Liver (tissue), 3 donors: ENCODE measurements around the gene NRAS.

ENCODE experiments used
- ATF3 ChIP-seq: IDR thresholded peaks from 2 replicates; pipeline ENCODE4 v1.6.1; 2016; ENCODE audit warnings: antibody characterized with exemption
- CTCF ChIP-seq: fragments of 150-350 bp; IDR thresholded peaks from 2 replicates; pipeline ENCODE4 v1.5.1; 2017; ENCODE audit warnings: improper control_type of control experiment, low read depth, low read length; ENCODE audit not compliant: missing input control
- FOXA1 ChIP-seq: IDR thresholded peaks from 2 replicates; pipeline ENCODE4 v1.6.1; 2016; ENCODE audit warnings: antibody characterized with exemption
- JUND ChIP-seq, 2 donors: IDR thresholded peaks; 2 replicates each; pipeline ENCODE4 v1.6.1; 2016; ENCODE audit warnings: antibody characterized with exemption in 2 of 2
- YY1 ChIP-seq: IDR thresholded peaks from 2 replicates; pipeline ENCODE4 v1.6.1; 2016; ENCODE audit warnings: antibody characterized with exemption, mild to moderate bottlenecking
- TF ChIP-seq, protein P1 (sequence below): IDR thresholded peaks from 2 replicates; pipeline ENCODE4 v1.6.1; 2016; ENCODE audit warnings: antibody characterized with exemption, mild to moderate bottlenecking
- TF ChIP-seq, protein P2 (sequence below): IDR thresholded peaks from 2 replicates; pipeline ENCODE4 v1.6.1; 2016; ENCODE audit warnings: antibody characterized with exemption
- donor health status: healthy.
- donor health status: healthy.

- TF ChIP-seq, protein P1, sequence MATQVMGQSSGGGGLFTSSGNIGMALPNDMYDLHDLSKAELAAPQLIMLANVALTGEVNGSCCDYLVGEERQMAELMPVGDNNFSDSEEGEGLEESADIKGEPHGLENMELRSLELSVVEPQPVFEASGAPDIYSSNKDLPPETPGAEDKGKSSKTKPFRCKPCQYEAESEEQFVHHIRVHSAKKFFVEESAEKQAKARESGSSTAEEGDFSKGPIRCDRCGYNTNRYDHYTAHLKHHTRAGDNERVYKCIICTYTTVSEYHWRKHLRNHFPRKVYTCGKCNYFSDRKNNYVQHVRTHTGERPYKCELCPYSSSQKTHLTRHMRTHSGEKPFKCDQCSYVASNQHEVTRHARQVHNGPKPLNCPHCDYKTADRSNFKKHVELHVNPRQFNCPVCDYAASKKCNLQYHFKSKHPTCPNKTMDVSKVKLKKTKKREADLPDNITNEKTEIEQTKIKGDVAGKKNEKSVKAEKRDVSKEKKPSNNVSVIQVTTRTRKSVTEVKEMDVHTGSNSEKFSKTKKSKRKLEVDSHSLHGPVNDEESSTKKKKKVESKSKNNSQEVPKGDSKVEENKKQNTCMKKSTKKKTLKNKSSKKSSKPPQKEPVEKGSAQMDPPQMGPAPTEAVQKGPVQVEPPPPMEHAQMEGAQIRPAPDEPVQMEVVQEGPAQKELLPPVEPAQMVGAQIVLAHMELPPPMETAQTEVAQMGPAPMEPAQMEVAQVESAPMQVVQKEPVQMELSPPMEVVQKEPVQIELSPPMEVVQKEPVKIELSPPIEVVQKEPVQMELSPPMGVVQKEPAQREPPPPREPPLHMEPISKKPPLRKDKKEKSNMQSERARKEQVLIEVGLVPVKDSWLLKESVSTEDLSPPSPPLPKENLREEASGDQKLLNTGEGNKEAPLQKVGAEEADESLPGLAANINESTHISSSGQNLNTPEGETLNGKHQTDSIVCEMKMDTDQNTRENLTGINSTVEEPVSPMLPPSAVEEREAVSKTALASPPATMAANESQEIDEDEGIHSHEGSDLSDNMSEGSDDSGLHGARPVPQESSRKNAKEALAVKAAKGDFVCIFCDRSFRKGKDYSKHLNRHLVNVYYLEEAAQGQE = no peak
- TF ChIP-seq CTCF = no peak
- no peak for TF ChIP-seq JUND (IDR thresholded peaks at IDR 0.05)
- no peak for TF ChIP-seq YY1
- TF ChIP-seq ATF3 = no peak
- TF ChIP-seq, protein P2, sequence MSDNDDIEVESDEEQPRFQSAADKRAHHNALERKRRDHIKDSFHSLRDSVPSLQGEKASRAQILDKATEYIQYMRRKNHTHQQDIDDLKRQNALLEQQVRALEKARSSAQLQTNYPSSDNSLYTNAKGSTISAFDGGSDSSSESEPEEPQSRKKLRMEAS = no peak
- TF ChIP-seq FOXA1 = no peak
Observed at GRCh38 chr1:114677691-114678090, 38.9 kb downstream of the NRAS start.
